Measurements from ENCODE around the gene IQSEC3.
"Not testable (repeated sequence)": the region's sequence is repeated elsewhere in the genome, so short reads cannot be mapped to it uniquely, and the experiment has no call there.

Gene IQSEC3

DNA sequence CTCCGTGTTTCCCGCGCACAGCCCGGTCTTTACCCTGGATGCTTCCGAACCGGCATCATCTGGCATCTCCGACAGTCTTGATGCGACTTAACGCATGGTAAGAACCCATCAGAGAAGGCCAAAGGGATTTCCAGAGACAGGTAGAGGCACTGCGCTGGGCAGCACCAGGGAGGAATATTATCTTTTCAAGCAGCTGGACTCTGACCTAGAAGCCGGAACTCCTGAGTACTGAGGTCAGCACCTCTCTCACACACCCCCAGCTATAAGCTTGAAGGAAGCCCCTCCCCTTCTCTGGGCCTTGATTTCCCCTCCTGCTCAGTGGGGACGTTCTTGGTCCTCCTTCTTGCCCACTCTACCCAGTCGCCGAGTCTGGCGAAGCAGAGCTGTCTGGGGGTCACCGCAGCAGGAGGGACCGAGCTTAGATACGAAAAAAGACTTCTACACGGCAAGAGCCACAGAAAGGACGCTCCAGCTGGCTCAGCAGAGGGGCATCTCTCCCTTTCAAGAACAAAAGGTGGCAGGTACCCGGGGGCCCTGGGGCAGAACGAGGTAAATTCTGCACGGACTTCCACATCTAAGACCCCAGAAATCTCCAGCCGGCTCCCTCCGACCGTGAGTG is 10.6 kb downstream of the IQSEC3 start:
- H3K36me3 ChIP-seq (ENCODE audit: control insufficient read depth in 1 of 2, insufficient read depth in 2 of 2, low read depth in 1 of 2, low read length in 2 of 2); H2AK5ac ChIP-seq (ENCODE audit: low read length, severe bottlenecking); DNase-seq; H3K4me3 ChIP-seq (ENCODE audit: insufficient read depth in 1 of 2, low read depth in 1 of 2, low read length in 2 of 2); H4K91ac ChIP-seq (ENCODE audit: low read length); H3K79me1 ChIP-seq (replicated peaks; ENCODE audit: low read length, poor library complexity, severe bottlenecking); H3K9ac ChIP-seq (ENCODE audit: low read length); H3K18ac ChIP-seq (ENCODE audit: low read depth in 1 of 2, low read length in 2 of 2); H3K4ac ChIP-seq (ENCODE audit: low read depth in 1 of 2, low read length in 2 of 2); H2BK120ac ChIP-seq (ENCODE audit: low read depth, low read length); H3K27ac ChIP-seq (ENCODE audit: low read length, poor library complexity, severe bottlenecking); H3K14ac ChIP-seq (ENCODE audit: low read length in 2 of 2); H3K4me1 ChIP-seq (ENCODE audit: control insufficient read depth, insufficient read depth, low read depth, low read length); H4K8ac ChIP-seq (ENCODE audit: low read length); H2BK15ac ChIP-seq (ENCODE audit: low read depth, poor library complexity, severe bottlenecking); H3K9me3 ChIP-seq (ENCODE audit: control insufficient read depth, low read length); H2AFZ ChIP-seq (ENCODE audit: low read depth, low read length); H2BK5ac ChIP-seq (ENCODE audit: low read depth, low read length, poor library complexity, severe bottlenecking); H3K23ac ChIP-seq (ENCODE audit: low read length in 2 of 2); H2BK12ac ChIP-seq (ENCODE audit: low read length in 2 of 2); H3K4me2 ChIP-seq (ENCODE audit: low read length, poor library complexity, severe bottlenecking): not testable (repeated sequence)
- WGBS = 84% methylated on average over 9 of the region's 26 CpGs
- H3K27me3 ChIP-seq (ENCODE audit: control insufficient read depth in 1 of 2, insufficient read depth in 1 of 2, low read length in 2 of 2) = peaks cover 46 to 51% of the 10 kb centered on the region in 2 experiments

DNA sequence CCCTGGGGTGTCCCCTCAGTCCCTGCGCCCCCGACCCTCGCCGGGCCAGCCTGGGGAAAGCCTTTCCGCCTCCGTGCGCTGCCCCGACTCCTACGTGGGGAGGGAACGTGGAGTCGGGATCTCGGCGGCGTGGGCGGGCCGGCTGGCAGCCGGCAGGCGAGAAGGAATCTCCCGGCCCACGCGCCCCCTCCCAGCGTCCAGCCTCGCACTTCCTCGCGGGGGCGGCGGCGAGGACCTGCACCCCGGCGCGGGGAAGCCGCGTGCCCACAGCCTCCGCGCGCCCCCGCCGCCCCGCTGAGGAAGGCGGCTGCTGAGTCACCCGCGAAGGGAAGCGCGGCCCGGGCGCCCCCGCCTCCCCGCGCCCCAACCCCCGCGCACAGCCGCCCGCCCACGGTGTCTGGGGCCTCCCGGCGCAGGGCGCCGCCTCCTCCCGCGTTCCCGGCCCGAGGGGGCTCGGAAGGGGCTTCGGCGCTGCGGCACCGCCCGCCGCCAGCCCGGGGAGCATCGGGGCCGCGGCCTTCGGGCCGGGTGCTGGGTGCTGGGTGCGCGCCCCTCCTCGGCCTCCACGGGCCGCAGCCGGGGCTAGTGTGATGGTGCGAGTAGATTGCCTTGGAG is 11.3 kb downstream of the IQSEC3 start:
- under 1% methylated on average over 24 of the region's 82 CpGs for WGBS
- not testable (repeated sequence) for H3K9ac ChIP-seq (ENCODE audit: low read length); H2BK5ac ChIP-seq (ENCODE audit: low read depth, low read length, poor library complexity, severe bottlenecking); H3K4ac ChIP-seq (ENCODE audit: low read depth in 1 of 2, low read length in 2 of 2); H3K36me3 ChIP-seq (ENCODE audit: control insufficient read depth in 1 of 2, insufficient read depth in 2 of 2, low read depth in 1 of 2, low read length in 2 of 2); H3K79me1 ChIP-seq (replicated peaks; ENCODE audit: low read length, poor library complexity, severe bottlenecking); H3K23ac ChIP-seq (ENCODE audit: low read length in 2 of 2); H3K9me3 ChIP-seq (ENCODE audit: control insufficient read depth, low read length); H3K27ac ChIP-seq (ENCODE audit: low read length, poor library complexity, severe bottlenecking); H3K4me1 ChIP-seq (ENCODE audit: control insufficient read depth, insufficient read depth, low read depth, low read length); H2BK12ac ChIP-seq (ENCODE audit: low read length in 2 of 2); H2BK120ac ChIP-seq (ENCODE audit: low read depth, low read length); DNase-seq; H4K91ac ChIP-seq (ENCODE audit: low read length); H3K14ac ChIP-seq (ENCODE audit: low read length in 2 of 2); H3K18ac ChIP-seq (ENCODE audit: low read depth in 1 of 2, low read length in 2 of 2); H3K4me3 ChIP-seq (ENCODE audit: insufficient read depth in 1 of 2, low read depth in 1 of 2, low read length in 2 of 2); H2BK15ac ChIP-seq (ENCODE audit: low read depth, poor library complexity, severe bottlenecking); H2AFZ ChIP-seq (ENCODE audit: low read depth, low read length); H4K8ac ChIP-seq (ENCODE audit: low read length); H2AK5ac ChIP-seq (ENCODE audit: low read length, severe bottlenecking)
- Histone ChIP-seq H3K27me3 (ENCODE audit: control insufficient read depth in 1 of 2, insufficient read depth in 1 of 2, low read length in 2 of 2) (peaks cover 52 to 57% of the 10 kb centered on the region in 2 experiments), H3K4me2 (ENCODE audit: low read length, poor library complexity, severe bottlenecking) (peak overlapping the region; percentile 65)

DNA sequence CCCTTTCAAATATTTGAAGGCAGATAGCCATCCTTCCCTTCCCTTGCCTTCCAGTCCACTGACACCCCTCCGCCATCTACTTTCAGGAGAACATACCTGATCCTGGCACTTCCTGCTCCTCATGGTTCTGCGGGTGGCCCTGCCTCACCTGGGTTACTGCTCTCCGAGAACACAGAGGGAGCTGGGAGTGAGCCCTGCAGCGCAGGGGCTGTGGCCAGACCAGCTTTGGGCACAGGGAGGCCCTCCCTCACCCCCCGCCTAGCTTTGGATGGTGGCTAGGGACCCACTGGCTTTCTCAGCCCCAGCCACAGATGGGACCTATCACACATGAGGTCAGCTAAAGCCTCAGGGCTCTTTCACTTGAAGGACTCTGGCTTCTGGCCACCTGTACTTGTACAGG is 12.4 kb downstream of the IQSEC3 start:
- H3K36me3 ChIP-seq (ENCODE audit: control insufficient read depth in 1 of 2, insufficient read depth in 2 of 2, low read depth in 1 of 2, low read length in 2 of 2) = no peaks in the 10 kb centered on the region
- H3K27me3 ChIP-seq (ENCODE audit: control insufficient read depth in 1 of 2, insufficient read depth in 1 of 2, low read length in 2 of 2) = peaks cover 56 to 68% of the 10 kb centered on the region in 2 experiments
- peak overlapping the region in 1 of 2 experiments; percentile 59 for H3K23ac ChIP-seq (ENCODE audit: low read length in 2 of 2)
- no peak overlapping the region for H3K4me2 ChIP-seq (ENCODE audit: low read length, poor library complexity, severe bottlenecking)
- H3K4ac ChIP-seq (ENCODE audit: low read depth in 1 of 2, low read length in 2 of 2) = no peak overlapping the region
- no peak overlapping the region for H3K14ac ChIP-seq (ENCODE audit: low read length in 2 of 2)
- H3K9me3 ChIP-seq (ENCODE audit: control insufficient read depth, low read length) = no peaks in the 10 kb centered on the region
- DNase-seq = no peak
- no peak overlapping the region for H3K9ac ChIP-seq (ENCODE audit: low read length)
- H2AK5ac ChIP-seq (ENCODE audit: low read length, severe bottlenecking) = no peak overlapping the region
- H3K18ac ChIP-seq (ENCODE audit: low read depth in 1 of 2, low read length in 2 of 2) = no peak overlapping the region
- no peak overlapping the region for H3K4me3 ChIP-seq (ENCODE audit: insufficient read depth in 1 of 2, low read depth in 1 of 2, low read length in 2 of 2)
- peaks cover 9% of the 10 kb centered on the region for H3K4me1 ChIP-seq (ENCODE audit: control insufficient read depth, insufficient read depth, low read depth, low read length)
- no peak overlapping the region for H2BK12ac ChIP-seq (ENCODE audit: low read length in 2 of 2)
- 80% methylated on average over 5 of the region's 5 CpGs for WGBS
- no peaks in the 10 kb centered on the region for H3K79me1 ChIP-seq (replicated peaks; ENCODE audit: low read length, poor library complexity, severe bottlenecking)
- no peak overlapping the region for H4K8ac ChIP-seq (ENCODE audit: low read length)
- H2BK5ac ChIP-seq (ENCODE audit: low read depth, low read length, poor library complexity, severe bottlenecking) = no peak overlapping the region
- H2BK120ac ChIP-seq (ENCODE audit: low read depth, low read length) = no peak overlapping the region
- H2AFZ ChIP-seq (ENCODE audit: low read depth, low read length) = no peak overlapping the region
- no peak overlapping the region for H3K27ac ChIP-seq (ENCODE audit: low read length, poor library complexity, severe bottlenecking)
- H4K91ac ChIP-seq (ENCODE audit: low read length) = no peak overlapping the region
- H2BK15ac ChIP-seq (ENCODE audit: low read depth, poor library complexity, severe bottlenecking) = no peak overlapping the region

DNA sequence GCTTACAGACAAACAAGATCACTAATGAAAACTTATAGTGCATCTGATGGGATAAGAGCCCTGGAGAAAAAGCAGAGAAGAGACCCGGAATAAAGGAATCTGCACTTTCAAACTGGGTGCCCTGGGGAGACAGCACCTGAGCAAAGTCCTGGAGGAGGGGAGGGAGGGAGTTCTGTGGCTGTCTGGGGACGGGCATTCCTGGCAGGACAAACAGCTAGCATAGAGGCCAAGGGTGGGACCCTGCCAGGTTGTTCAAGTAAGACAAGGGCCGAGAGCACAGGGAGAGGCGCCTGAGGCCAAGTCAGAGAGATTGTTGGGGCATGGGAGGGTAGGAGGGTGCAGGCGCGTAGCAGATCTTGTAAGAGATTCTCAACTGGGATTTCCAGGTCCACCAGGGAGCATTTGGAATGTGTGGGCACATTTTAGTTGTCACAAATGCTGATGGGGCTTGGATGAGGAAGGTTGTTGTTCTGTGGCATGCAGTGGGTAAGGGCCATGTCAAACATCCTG is 14.2 kb downstream of the IQSEC3 start:
- Histone ChIP-seq H3K36me3 (ENCODE audit: control insufficient read depth in 1 of 2, insufficient read depth in 2 of 2, low read depth in 1 of 2, low read length in 2 of 2) (no peaks in the 10 kb centered on the region), H4K91ac (ENCODE audit: low read length) (no peak overlapping the region), H2AFZ (ENCODE audit: low read depth, low read length) (no peak overlapping the region), H2BK12ac (ENCODE audit: low read length in 2 of 2) (no peak overlapping the region), H4K8ac (ENCODE audit: low read length) (no peak overlapping the region), H3K4ac (ENCODE audit: low read depth in 1 of 2, low read length in 2 of 2) (no peak overlapping the region), H2AK5ac (ENCODE audit: low read length, severe bottlenecking) (no peak overlapping the region), H3K4me2 (ENCODE audit: low read length, poor library complexity, severe bottlenecking) (no peak overlapping the region), H2BK120ac (ENCODE audit: low read depth, low read length) (no peak overlapping the region), H3K18ac (ENCODE audit: low read depth in 1 of 2, low read length in 2 of 2) (no peak overlapping the region), H3K4me1 (ENCODE audit: control insufficient read depth, insufficient read depth, low read depth, low read length) (peaks cover 15% of the 10 kb centered on the region), H3K9me3 (ENCODE audit: control insufficient read depth, low read length) (no peaks in the 10 kb centered on the region), H3K79me1 (replicated peaks; ENCODE audit: low read length, poor library complexity, severe bottlenecking) (no peaks in the 10 kb centered on the region), H3K27me3 (ENCODE audit: control insufficient read depth in 1 of 2, insufficient read depth in 1 of 2, low read length in 2 of 2) (peaks cover 49 to 80% of the 10 kb centered on the region in 2 experiments), H3K4me3 (ENCODE audit: insufficient read depth in 1 of 2, low read depth in 1 of 2, low read length in 2 of 2) (no peak overlapping the region), H3K27ac (ENCODE audit: low read length, poor library complexity, severe bottlenecking) (no peak overlapping the region), H3K9ac (ENCODE audit: low read length) (no peak overlapping the region), H2BK15ac (ENCODE audit: low read depth, poor library complexity, severe bottlenecking) (no peak overlapping the region), H3K23ac (ENCODE audit: low read length in 2 of 2) (no peak overlapping the region), H3K14ac (ENCODE audit: low read length in 2 of 2) (no peak overlapping the region), H2BK5ac (ENCODE audit: low read depth, low read length, poor library complexity, severe bottlenecking) (no peak overlapping the region)
- no peak for DNase-seq
- 80% methylated on average over 6 of the region's 6 CpGs for WGBS
